Peyer's patch (tissue), 4 donors: ENCODE results near the gene EDC3.

Experiments used
- CTCF ChIP-seq, 6 experiments: fragments of 450-650 bp in 4 of 6; fragments of 200-600 bp in 2 of 6; sonication (generic) in 1 of 6; IDR thresholded peaks; one replicate each; pipeline ENCODE4 v1.5.1; 2017 to 2019; ENCODE audit warnings: antibody characterized with exemption in 6 of 6, mild to moderate bottlenecking in 3 of 6, moderate library complexity in 1 of 6
- POLR2A ChIP-seq, 2 donors: fragments of 450-650 bp; IDR thresholded peaks; one replicate each; pipeline ENCODE4 v1.5.1; 2017; ENCODE audit warnings: antibody characterized with exemption in 2 of 2, mild to moderate bottlenecking in 2 of 2, moderate library complexity in 2 of 2

GRCh38 chr15:74735305-74735704 lies 39.5 kb upstream of the EDC3 start:
- TF ChIP-seq CTCF (IDR thresholded peaks at IDR 0.05) (no peak), POLR2A (IDR thresholded peaks at IDR 0.05) (no peak)
